DMS 273 treated with DMSO at 0.1 percent for 48 hours (cell line): ENCODE measurements around the gene ZC2HC1B.
A peak's percentile ranks its signal among the peaks of the same experiment; 100 is the strongest.
"Not testable (repeated sequence)": the region's sequence is repeated elsewhere in the genome, so short reads cannot be mapped to it uniquely, and the experiment has no call there.

Source experiments
- DNase-seq: peaks from one replicate; lab custom pipeline; 2025; lab: John Stamatoyannopoulos, UW

The ZC2HC1B gene

GRCh38 chr6:143864234-143864633 lies at the start of gene ZC2HC1B:
Gene ZC2HC1B (plus strand): TSS chr6:143864474. CDS start chr6:143864540, 66 bp downstream.
- no peak for DNase-seq

DNA sequence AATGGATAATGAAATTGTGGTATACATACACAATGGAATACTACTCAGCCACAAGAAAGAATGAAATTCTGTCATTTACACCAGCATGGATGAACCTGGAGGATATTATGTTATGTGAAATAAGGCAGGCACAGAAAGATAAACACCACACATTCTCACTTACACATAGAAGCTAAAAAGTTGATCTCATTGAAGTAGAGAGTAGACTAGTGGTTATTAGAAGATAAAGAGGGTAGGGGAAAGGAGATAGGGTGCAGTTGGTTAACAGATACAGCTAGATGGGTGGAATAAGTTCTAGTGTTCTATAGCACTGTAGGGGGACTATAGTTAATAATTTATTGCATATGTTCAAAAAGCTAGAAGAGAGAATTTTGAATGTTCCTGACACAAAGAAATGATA lies 46.7 kb upstream of the ZC2HC1B start:
- DNase-seq = no peak

- no peak for DNase-seq
These were observed 42.9 kb upstream of the ZC2HC1B start for GRCh38 chr6:143821359-143821758.

DNA sequence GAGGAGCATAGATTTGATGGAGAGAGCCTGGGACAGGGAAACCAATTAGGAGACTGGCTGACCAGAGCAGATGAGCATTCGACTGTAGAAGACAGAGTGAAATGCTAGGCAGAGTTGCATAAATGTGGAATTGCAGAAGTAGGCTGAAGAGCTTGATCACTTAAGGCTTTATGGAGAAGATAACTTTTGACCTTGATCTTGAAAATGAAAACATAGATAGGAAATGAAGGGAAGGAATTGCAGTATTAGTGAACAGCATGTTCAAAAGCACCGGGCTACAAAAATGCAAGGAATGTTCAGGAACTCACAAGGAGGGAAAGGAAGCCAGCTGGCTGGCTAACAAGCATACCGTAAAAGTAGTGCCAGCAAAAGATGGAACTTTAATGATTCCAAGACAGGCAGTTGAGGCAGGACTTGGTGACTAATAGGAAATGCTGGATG lies 41.7 kb upstream of the ZC2HC1B start:
- no peak for DNase-seq

DNA sequence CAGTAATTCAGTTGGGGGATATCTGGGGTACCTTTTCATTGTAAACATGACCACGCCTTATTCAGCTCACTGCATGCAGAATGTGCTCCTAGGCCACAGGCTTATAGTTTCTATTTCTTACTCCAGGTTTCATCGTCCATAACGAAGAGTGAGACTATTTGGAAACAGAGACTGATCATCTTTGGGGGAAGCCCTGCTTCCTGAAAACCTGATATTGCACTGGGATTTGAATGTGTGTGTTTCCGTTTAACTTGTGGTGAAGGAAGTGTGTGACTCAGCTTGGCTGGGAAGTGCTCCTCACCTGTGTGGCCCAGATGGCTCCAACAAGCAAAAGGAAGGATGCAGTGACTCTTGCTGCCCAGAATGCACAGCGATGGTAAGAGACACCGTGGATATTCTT lies 40.7 kb upstream of the ZC2HC1B start:
- DNase-seq = no peak

- no peak for DNase-seq
These were observed 35.7 kb upstream of the ZC2HC1B start for GRCh38 chr6:143828572-143828971.

DNA sequence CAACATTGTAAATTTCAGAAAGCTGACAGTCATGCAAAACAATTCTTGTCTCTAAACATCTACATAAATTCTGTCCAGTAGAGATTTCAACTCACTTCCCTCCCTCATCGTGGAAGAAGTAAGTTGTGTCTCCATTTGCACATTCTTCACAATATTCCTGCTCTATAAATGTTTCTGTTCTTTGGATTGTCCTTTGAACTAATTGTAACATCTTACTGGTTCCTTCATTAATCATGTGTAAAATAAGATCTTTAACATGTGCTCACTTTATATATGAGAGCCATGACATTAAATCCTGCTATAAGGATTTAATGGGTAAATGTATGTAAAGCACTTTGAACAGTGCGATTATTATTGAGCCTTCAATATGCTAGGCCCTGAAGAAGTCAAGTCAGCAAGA lies 28.1 kb upstream of the ZC2HC1B start:
- DNase-seq = no peak

GRCh38 chr6:143838395-143838794 lies 25.9 kb upstream of the ZC2HC1B start:
- DNase-seq = no peak

DNA sequence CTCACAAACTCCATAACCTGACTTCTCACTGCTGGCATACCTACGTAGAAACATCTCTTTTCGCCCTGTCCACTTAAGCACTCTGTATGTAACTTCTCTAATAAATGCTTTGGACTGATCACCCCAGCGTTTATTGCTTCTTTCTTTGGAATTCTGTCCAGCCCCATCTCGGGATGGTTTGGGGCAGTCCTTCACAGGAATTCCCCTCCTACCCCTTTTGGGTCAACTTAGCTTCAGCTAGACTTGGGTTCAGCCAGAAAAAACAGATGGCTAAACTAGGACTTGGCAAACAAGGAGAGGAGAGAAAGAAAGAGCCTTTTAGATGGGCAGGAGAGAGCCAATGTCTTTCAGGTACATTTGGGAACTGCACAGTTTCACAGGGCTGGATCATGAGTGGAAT lies 25.1 kb upstream of the ZC2HC1B start:
- no peak for DNase-seq

DNA sequence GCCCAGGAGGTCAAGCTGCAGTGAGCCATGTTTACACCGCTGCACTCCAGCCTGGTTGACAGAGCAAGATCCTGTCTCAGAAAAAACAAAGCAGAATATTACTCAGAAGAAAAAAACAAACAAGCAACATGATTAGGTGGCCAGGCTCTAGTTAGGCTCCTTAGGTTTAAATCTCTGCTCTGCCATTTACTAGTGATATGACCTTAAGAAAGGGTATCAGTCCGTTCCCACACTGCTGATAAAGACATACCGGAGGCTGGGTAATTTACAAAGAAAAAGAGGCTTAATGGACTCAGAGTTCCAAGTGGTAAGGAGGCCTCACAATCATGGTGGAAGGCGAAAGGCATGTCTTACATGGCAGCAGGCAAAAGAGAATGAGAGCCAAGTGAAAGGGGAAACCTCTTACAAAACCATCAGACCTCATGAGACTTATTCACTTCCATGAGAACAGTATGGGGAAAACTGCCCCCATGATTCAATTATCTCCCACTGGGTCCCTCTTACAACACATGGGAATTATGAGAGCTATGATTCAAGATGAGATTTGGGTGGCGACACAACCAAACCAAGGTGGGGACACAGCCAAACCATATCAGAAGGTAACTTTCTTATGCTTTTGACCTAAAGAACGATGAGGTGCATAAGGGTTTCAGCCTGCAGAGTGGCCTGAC lies 23.5 kb upstream of the ZC2HC1B start:
- no peak for DNase-seq

DNA sequence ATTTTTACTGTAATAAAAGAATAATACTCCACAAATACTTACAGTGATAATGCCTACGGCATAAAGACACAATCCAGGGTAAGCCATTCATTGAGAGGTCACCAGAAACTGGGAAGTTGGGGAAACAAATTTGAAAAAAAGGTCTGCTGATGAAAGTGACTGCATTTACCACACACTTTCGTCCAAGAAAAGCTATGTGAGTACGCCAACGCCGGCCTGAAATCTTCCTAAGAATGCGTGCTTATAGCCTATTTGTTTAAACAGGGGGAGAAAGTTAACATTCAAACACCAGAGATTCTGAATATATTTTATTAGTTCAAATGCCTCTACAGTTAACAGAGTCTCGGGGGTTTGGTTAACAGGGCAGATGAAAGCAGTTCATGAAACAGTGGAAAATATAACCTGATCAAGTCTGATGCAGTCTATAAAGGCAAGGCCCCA lies 21.8 kb upstream of the ZC2HC1B start:
- no peak for DNase-seq

GRCh38 chr6:143842902-143843676 lies 21.2 kb upstream of the ZC2HC1B start, which contains the start of gene LTV1:
Gene LTV1 (plus strand): TSS chr6:143843338. CDS start chr6:143843478, 140 bp downstream.
- peak; percentile 92 for DNase-seq

DNA sequence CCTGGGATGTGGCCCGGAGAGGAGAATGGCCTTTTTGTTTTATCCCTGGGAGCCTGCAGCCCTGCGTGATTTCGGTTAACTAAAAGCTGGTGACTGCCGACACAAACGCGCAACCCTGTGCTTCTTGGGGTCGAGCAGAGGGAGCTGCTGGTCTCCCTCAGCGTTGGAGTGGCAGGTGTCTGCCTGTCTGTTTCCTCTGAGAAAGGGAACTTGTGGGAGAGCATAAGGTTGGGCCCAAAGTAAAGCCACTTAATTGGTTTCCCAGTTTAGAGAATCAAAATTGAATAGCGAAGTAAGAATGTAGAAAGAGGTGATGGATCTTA lies 20.6 kb upstream of the ZC2HC1B start:
- DNase-seq = no peak

DNA sequence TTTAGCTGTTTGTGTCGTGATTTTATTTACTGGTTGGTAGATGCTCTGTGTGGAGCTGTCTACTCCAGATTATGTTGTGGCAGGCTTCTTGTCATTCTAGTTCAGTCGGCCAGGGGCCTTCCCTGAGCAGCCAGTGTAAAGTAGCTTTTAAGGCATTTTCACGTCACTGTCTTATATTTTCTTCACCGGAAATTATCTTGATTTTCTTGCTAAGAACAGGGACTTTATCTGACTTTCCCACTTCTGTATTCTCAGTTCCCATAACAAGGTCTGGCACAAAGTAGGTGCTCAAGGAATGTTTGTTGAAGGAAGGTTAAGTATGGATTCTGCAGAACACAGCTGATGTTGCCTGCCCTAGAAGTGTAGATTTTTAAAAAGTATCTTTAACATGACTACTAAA lies 20.3 kb upstream of the ZC2HC1B start:
- no peak for DNase-seq

- DNase-seq = no peak
These were observed 19.2 kb upstream of the ZC2HC1B start for GRCh38 chr6:143845033-143845432.

DNA sequence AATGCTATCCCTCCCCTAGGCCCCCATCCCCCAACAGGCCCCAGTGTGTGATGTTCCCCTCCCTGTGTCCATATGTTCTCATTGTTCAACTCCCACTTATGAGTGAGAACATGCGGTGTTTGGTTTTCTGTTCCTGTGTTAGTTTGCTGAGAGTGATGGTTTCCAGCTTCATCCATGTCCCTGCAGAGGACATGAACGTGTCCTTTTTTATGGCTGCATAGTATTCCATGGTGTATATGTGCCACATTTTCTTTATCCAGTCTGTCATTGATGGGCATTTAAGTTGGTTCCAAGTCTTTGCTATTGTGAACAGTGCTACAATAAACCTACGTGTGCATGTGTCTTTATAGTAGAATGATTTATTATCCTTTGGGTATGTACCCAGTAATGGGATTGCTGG lies 12.6 kb upstream of the ZC2HC1B start:
- not testable (repeated sequence) for DNase-seq

DNA sequence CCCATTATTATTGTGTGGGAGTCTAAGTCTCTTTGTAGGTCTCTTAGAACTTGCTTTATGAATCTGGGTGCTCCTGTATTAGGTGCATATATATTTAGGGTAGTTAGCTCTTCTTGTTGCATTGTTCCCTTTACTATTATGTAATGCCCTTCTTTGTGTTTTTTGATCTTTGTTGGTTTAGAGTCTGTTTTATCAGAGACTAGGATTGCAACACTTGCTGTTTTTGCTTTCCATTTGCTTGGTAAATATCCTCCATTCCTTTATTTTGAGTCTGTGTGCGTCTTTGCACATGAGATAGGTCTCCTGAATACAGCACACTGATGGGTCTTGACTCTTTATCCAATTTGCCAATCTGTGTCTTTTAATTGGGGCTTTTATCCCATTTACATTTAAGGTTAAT lies 9.2 kb upstream of the ZC2HC1B start:
- not testable (repeated sequence) for DNase-seq

GRCh38 chr6:143856762-143857161 lies 7.5 kb upstream of the ZC2HC1B start:
- DNase-seq = not testable (repeated sequence)

- DNase-seq = no peak
These were observed 6.6 kb upstream of the ZC2HC1B start for GRCh38 chr6:143857651-143858050.

DNA sequence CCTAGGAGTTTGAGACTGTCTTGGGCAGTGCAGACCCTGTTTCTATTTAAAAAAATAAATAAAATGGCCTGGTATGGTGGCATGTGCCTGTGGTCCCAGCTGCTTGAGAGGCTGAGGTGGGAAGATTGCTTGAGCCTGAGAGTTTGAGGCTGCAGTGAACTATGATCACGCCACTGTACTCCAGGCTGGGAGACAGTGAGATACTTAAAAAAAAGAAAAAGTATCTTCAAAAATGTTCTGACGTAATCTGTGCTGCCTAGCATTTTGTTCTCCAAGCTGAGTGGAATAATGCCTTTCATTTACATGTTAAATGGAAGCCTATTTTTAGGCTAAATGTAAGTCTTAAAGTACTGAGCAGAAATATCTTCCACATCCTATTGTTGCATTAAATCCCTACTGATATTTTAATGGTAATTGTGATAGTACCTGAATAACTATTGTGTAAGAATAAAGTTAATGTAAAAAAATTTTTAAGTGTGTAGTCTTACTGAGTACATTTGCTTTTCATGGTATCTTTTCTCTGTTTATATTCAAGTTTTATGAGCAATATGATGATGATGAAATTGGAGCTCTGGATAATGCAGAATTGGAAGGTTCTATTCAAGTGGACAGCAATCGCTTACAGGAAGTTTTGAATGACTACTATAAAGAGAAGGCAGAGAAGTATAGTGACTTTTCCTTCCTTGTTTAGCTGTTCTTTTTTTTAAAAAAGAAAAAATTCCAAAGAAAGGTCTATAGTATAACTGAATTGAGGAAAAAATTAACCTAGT lies 4.2 kb upstream of the ZC2HC1B start:
- no peak for DNase-seq

DNA sequence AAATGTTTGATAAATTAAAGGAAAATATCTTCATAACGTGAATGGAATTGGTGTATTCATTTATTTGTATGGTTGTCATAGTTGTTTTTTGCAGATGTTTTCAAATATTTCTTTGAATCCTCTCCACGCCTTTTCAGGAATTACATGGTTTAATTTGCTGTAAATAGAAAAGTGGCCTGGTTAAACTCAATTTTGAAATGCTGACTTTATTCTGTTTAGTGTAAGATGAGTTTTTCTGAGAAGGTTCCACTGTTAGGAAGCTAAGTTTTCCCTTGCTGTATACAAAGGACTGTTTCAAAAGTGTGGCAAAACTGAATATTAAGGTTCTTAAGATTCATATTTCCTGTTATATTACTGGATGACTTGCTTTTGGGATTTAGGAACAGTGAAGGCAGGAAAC lies 503 bp upstream of the ZC2HC1B start:
- no peak for DNase-seq

DNA sequence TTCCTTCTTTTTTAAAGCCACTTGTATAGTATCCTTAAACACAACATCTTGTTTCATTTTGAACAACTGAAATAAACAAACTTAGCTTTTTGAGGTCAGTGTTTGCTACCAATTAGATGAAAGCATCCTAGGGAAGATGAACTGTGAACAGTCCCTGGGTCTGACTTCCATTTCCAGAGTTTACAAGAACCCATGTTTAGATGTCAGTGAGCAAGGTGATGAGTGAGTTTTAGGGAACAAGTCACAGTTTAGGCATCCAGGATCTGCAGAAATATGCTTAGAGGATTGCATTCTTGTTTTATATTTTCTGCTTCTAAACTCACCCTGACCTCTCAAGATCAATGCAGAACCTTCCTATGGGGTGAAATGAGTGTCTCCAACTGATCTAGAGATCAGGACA lies 3.0 kb downstream of the ZC2HC1B start:
- no peak for DNase-seq

- not testable (repeated sequence) for DNase-seq
These were observed 4.5 kb downstream of the ZC2HC1B start for GRCh38 chr6:143868808-143869207.
